ENCODE measurements around the gene ASPG.

Gene ASPG

GRCh38 chr14:104085032-104085888 is at the start of gene ASPG:
Gene ASPG, plus strand, starts transcription at chr14:104085700. Its CDS starts 71 bp downstream, at chr14:104085771.
- DNase-seq: no peak

GRCh38 chr14:104036212-104036611 is 49.3 kb upstream of the ASPG start:
- no peak for DNase-seq

GRCh38 chr14:104037074-104037473 is 48.4 kb upstream of the ASPG start:
- DNase-seq: no peak

- no peak for DNase-seq
Observed at GRCh38 chr14:104037903-104038302, 47.6 kb upstream of the ASPG start.

- no peak for DNase-seq
Observed at GRCh38 chr14:104039214-104039613, 46.3 kb upstream of the ASPG start.

- no peak for DNase-seq
Observed at GRCh38 chr14:104040539-104040938, 45.0 kb upstream of the ASPG start.

- DNase-seq: no peak
Observed at GRCh38 chr14:104041430-104042104, 43.9 kb upstream of the ASPG start.

- no peak for DNase-seq
Observed at GRCh38 chr14:104044016-104044415, 41.5 kb upstream of the ASPG start.

- no peak for DNase-seq
Observed at GRCh38 chr14:104047761-104048160, 37.7 kb upstream of the ASPG start.

GRCh38 chr14:104048758-104049507 is 36.6 kb upstream of the ASPG start:
- DNase-seq: no peak

GRCh38 chr14:104049576-104050240 is 35.8 kb upstream of the ASPG start:
- no peak for DNase-seq

GRCh38 chr14:104051092-104051813 is 34.2 kb upstream of the ASPG start:
- DNase-seq: no peak

GRCh38 chr14:104054222-104054905 is 31.1 kb upstream of the ASPG start:
- no peak for DNase-seq

- DNase-seq: no peak
Observed at GRCh38 chr14:104062281-104062680, 23.2 kb upstream of the ASPG start.

GRCh38 chr14:104064003-104064402 is 21.5 kb upstream of the ASPG start:
- DNase-seq: no peak

GRCh38 chr14:104066279-104066678 is 19.2 kb upstream of the ASPG start:
- no peak for DNase-seq

- no peak for DNase-seq
Observed at GRCh38 chr14:104066719-104067295, 18.7 kb upstream of the ASPG start.

- DNase-seq: no peak
Observed at GRCh38 chr14:104069541-104069940, 16.0 kb upstream of the ASPG start.

- DNase-seq: no peak
Observed at GRCh38 chr14:104072586-104072985, 12.9 kb upstream of the ASPG start.

GRCh38 chr14:104073764-104074163 is 11.7 kb upstream of the ASPG start:
- no peak for DNase-seq

- no peak for DNase-seq
Observed at GRCh38 chr14:104075530-104076151, 9.9 kb upstream of the ASPG start.

All from CD4-positive, alpha-beta T cell treated with Interferon gamma for 1 hour (primary cell).